ENCODE data around the gene KAT6B.

KAT6B gene

GRCh38 chr10:74921744-74922143, 95.3 kb downstream of the KAT6B start:
- no peak for DNase-seq (ENCODE audit: low read depth)

DNA sequence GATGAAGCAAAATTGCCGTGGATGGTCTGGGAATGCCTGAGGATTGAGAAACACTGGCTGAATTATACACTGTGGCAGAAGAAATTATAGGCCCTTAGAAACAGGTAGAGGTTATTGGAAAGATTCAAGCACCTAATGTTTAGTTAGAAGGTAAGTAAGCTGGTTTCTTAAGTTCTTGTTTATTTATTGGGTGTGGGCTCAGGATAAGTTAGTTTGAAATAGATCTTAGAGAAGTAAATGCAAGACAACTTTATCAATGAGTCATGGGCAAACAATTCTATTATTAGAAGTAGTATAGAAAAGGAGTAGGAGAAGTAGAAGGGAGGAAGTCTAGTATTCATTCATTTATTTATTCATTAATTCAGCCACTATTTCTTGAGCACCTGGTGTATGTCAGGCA, 96.5 kb downstream of the KAT6B start:
- DNase-seq (ENCODE audit: low read depth) = no peak

- DNase-seq (ENCODE audit: low read depth) = no peak
These were observed 97.2 kb downstream of the KAT6B start for GRCh38 chr10:74923556-74923955.

DNA sequence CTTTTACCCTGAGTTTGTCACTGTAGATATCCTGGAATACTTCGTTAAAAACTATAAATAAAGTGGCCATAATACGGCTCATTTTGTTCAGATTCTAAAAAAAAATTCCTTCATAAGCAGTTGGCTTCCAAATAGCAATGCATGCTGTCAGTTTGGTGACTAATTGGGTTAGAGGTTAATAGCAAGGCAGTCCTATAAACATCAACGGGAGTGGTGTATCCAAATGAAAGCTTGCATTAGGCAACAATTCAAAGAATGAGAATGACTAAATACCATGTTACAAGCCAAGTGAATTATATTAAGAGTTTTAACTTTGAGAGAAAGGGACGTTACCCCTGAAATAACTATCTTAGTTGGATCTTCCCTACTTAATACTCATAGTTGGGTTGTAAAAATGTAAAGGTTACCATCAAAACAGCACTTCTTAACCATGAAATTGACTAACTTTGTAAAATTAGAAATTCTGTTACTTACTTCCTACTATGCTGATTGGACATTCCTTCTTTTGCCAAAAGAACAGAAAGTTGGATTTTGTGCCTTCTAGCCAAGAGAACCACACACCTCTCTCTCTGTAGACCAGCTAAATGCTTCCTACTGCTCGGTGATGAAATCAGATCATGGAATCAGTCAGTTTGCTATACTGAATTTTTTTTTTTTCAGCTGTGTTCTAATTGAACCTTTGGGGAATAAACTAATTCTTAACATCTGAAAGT, 98.0 kb downstream of the KAT6B start:
- no peak for DNase-seq (ENCODE audit: low read depth)

DNA sequence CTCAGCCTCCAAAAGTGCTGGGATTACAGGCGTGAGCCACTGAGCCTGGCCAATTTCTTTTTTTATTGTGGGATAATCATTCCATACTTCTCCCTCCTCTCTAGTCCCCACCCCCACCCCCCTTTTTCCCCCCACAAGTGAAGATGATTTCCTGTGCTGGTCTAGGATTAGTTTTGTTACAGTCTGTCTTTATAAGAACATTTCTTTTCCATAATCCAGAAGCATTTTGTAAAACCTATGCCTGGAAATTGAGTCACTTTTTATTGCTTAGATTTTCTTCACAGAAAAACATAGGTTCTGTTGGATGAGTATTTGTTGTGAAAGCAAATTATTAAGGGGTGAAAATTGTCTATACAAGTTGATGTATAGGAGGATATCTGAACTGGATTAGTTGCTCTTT, 98.9 kb downstream of the KAT6B start:
- DNase-seq (ENCODE audit: low read depth) = no peak

GRCh38 chr10:74925708-74926107, 99.3 kb downstream of the KAT6B start:
- no peak for DNase-seq (ENCODE audit: low read depth)

DNA sequence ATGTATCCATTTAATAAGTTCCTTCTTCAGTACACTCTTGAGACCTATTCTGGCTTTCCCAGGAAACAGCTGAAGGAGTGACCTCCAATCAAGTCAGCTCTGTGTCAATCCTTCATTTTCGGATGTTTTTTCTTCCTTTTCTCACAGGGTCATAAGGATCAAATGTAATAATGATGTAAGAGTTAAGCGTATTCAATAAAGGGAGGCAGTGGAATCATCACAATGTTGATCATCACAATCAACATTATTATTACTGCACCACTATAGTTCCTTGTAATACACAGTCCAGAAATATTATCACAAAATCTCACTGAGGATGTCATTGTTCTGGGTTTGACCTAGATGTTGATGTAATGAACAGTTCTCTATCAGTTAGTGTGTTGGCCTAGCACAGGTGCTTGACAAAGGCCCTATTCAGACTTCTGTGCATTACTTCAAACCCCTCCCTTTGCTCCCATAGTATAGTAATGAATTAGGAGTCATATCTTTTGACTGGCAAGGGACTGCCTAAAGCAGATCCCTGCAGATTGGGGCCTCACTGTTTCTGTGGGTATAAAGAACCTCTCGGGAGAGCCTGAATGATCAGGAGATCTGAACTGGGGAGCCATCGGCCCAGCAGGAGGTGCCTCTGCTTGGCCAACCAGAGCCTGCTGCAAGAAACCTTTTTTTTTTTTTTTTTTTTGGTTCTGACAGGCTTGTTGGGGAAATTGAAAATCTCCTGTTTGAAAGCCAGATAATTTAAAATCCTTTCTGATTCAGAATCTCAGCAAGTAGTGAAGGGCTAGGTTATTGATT, 100.6 kb downstream of the KAT6B start:
- no peak for DNase-seq (ENCODE audit: low read depth)

DNA sequence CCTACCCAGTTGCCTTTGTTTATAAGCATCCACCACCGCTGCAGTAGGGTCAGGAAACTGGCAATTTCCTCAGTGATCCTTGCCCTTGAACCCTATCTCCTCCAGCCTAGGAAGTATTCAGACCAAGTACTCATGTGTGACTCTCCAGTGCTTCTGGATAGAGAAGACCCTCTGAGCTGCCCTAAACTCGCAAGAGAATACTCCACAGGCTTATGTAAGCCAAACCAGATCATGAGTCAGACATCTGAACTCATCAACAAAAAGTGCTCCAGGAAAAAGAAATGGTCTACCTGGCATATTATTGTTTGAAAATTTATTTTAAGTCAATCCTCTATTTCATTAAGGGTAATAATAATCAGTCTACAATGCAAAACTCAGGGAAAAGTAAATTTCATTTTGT, 101.3 kb downstream of the KAT6B start:
- no peak for DNase-seq (ENCODE audit: low read depth)

GRCh38 chr10:74928742-74929191, 102.4 kb downstream of the KAT6B start:
- no peak for DNase-seq (ENCODE audit: low read depth)

DNA sequence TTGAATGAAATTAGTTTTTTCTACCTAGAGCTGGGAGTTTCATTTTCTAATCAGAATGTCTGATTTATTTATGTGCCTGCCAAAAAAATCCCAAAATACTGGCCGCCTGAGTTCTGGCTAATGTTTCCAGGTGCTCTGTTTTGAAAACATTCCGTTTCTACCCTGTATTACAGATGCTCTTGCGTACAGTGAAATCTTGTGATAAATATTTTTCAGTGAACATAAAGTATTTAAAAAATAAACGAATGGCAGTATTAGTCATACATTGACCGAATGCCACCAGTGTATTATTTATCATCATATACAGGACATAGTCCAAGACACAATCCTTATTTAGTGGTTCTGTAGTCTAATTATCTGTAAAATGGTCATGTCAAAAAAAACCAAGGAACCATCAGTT, 102.8 kb downstream of the KAT6B start:
- no peak for DNase-seq (ENCODE audit: low read depth)

DNA sequence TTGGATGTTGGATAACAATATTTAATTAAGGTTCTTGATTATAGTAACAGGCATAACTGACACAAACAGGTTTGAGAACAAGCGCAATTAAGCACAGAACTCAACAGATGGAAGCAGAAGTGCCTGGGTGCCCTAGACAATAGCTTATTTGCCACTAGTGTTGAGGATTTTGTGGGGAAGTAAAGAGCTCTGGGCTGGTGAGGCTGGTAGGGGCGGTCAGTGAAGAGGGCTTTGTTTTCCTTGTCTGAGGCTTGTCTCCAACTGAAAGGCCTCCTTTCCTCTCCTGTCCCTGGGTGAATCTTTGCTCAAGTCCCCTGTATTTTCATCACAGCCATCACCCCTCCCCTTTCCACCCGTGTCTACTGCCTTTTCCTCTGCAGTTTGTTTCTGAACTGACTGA, 104.6 kb downstream of the KAT6B start:
- DNase-seq (ENCODE audit: low read depth) = no peak

DNA sequence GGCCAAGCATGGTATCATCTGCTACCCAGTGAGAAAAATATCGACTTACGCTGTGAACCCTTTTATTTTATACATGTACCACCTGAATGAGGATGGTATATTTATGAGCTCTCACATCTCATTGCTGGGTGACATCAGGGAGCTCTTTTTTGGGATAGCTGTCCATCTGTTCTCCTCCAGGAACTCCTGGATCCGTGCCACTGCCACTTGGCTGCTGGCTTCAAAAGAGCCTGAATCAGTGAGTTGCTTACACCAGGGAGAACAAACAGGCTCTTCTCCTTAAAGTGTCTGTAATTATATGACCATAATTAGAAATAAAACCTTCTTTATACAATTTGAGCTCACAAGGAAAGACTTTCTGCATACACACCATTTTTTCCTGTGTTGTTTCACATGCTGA, 106.2 kb downstream of the KAT6B start:
- no peak for DNase-seq (ENCODE audit: low read depth)

- DNase-seq (ENCODE audit: low read depth) = no peak
These were observed 107.9 kb downstream of the KAT6B start for GRCh38 chr10:74934100-74934812.

DNA sequence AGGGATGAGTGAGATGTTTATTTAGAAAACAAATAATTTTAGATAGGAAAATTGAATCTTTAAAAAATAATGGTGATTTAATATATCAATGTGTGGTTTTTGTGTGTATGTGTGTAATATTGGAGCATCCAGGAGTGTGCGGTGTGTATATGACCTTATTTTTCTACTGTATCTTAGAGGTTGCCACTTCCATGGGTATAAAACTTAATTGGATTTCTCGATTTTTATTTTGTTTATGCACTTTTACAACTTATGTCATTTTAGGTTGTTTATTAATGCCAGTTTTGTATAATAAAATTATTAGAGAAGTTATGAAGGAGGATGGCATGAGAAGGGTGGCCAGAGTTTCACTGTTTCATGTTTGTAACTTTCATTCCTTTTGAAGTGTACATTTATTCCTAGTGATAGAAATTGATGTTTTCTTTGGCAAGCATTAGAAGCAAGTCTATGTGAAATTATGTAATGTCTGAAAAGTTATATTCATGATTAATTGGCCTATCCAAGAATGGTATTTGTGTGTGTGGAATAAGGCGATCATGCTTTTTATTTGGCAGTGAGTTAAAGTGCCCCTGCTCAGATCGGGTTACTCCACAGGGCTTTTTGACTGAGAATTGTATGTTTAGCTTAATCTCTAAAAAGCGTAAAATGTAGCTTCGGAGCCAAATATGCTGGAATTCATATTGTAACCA, 110.3 kb downstream of the KAT6B start:
- no peak for DNase-seq (ENCODE audit: low read depth)

DNA sequence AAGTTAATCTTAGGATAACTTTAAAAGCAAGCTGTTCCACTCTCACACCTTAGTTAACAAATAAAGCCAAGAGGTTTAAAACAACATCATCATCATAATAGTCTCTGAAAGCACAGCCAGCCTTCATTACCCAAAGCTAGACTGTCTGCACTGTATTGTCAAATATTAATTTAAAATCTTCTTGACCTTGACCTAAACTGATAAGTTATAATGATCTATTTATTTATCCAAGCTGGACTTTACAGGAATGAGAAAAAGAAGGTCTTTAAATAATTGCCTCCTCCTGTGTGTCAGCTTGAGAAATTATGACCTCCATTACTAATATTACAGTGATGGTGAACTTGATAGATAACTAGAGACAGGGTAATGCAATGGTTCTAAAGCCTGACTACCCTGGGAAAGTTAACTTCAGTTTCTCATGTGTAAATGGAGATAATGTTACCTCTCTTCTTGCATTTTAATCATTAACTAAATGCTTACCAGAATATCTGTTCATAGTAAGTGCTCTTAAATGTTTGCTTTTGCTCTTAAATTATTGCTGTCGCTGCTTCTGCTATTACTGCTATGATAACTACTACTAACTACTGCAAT, 111.0 kb downstream of the KAT6B start:
- DNase-seq (ENCODE audit: low read depth) = no peak

GRCh38 chr10:74944205-74944604, 117.8 kb downstream of the KAT6B start:
- no peak for DNase-seq (ENCODE audit: low read depth)

- DNase-seq (ENCODE audit: low read depth) = no peak
These were observed 121.5 kb downstream of the KAT6B start for GRCh38 chr10:74947781-74948401.

GRCh38 chr10:74949034-74949832, 122.8 kb downstream of the KAT6B start:
- DNase-seq (ENCODE audit: low read depth) = no peak

DNA sequence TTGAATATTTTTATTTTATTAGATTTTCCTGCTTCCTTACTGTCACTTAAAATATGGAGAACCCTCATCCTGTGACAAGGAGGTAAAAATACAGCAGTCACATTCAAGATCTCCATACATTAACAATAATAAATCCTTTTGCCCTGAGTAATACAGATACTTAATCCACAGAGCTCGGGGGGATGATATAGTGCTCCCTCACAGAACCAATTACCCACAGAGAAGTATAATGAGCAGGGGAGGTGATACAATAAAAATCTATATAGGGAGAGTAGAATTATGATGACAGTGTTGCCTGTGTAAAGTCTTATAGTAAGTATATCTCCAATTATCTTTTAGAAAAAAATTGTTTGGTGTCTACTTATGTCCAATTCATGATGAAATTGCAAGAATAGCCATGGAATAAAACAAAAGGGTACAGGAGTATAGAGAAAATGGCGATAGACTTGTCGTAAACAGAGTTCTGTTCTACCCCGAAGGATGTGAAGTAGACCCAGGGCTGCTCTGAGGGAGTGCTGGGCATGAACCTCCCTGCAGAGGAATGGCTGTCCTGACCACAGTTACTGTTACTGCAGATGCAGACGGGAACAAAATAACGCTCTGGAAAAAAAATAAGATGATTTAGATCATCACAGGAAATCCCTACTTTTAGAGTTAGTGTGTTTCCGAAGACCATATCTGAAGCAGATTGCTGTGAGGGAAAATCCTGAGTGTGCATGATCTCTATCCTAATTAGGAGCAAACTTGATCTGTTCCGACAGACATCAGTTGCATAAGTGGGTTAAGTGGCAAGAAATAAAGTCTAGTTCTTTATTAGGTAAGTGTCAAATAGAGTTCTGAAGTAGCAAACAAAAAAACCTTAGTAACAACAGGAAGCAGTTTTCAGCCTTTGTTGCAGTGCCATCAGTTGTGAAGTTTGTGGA, 123.7 kb downstream of the KAT6B start:
- no peak for DNase-seq (ENCODE audit: low read depth)

Data from T follicular helper cell (primary cell).